Keratinocyte (primary cell): ENCODE measurements around the gene ARPC4.

Experiments
- CTCF ChIP-seq, 3 experiments: IDR thresholded peaks in 1 of 3; conservative IDR thresholded peaks in 1 of 3; optimal IDR thresholded peaks in 1 of 3; 2 replicates in 2 of 3; 3 replicates in 1 of 3; pipeline versions ENCODE3 to v1.5.1; 2011; ENCODE audit warnings: low read length in 3 of 3, mild to moderate bottlenecking in 3 of 3, moderate library complexity in 2 of 3, control low read depth in 1 of 3, inconsistent platforms in 1 of 3; ENCODE audit not compliant: insufficient read depth in 2 of 3; ENCODE audit errors: extremely low read depth in 1 of 3
- EZH2 ChIP-seq: IDR thresholded peaks from one replicate; pipeline ENCODE4 v1.6.1; 2012; ENCODE audit warnings: inconsistent platforms, mild to moderate bottlenecking, low read length, moderate library complexity

- TF ChIP-seq CTCF (optimal IDR thresholded peaks at IDR 0.05 in 1 of 3, IDR thresholded peaks at IDR 0.05 in 1 of 3, conservative IDR thresholded peaks at IDR 0.05 in 1 of 3; ENCODE audit: extremely low read depth in 1 of 3, insufficient read depth in 2 of 3, low read length in 3 of 3), result no peak
- TF ChIP-seq EZH2, result no peak
Observed at GRCh38 chr3:9818666-9819335, 25.9 kb downstream of the ARPC4 start.
